GM18526 (cell line): Measurements from ENCODE around the gene ADGRL3.

Experiments used
- POLR2A ChIP-seq: IDR thresholded peaks from 3 replicates; pipeline ENCODE4 v1.6.1; 2011; ENCODE audit not compliant: insufficient read length; ENCODE audit errors: extremely low read depth

The ADGRL3 gene

GRCh38 chr4:61545902-61546480 is 345.9 kb downstream of the ADGRL3 start:
- TF ChIP-seq POLR2A: no peak

GRCh38 chr4:61549336-61549735 is 349.2 kb downstream of the ADGRL3 start:
- TF ChIP-seq POLR2A: no peak

- TF ChIP-seq POLR2A: no peak
Measured at GRCh38 chr4:61553557-61554125, 353.5 kb downstream of the ADGRL3 start.

GRCh38 chr4:61555789-61556188 is 355.7 kb downstream of the ADGRL3 start:
- TF ChIP-seq POLR2A: no peak

- TF ChIP-seq POLR2A: no peak
Measured at GRCh38 chr4:61556277-61556676, 356.2 kb downstream of the ADGRL3 start.

GRCh38 chr4:61559396-61559795 is 359.3 kb downstream of the ADGRL3 start:
- TF ChIP-seq POLR2A: no peak

GRCh38 chr4:61561028-61561427 is 360.9 kb downstream of the ADGRL3 start:
- TF ChIP-seq POLR2A: no peak

GRCh38 chr4:61571761-61572559 is 371.8 kb downstream of the ADGRL3 start:
- TF ChIP-seq POLR2A: no peak

GRCh38 chr4:61575796-61576195 is 375.7 kb downstream of the ADGRL3 start:
- TF ChIP-seq POLR2A: no peak

- no peak for TF ChIP-seq POLR2A
Measured at GRCh38 chr4:61579786-61580185, 379.7 kb downstream of the ADGRL3 start.

- no peak for TF ChIP-seq POLR2A
Measured at GRCh38 chr4:61580721-61581377, 380.7 kb downstream of the ADGRL3 start.

- no peak for TF ChIP-seq POLR2A
Measured at GRCh38 chr4:61583696-61584095, 383.6 kb downstream of the ADGRL3 start.

- TF ChIP-seq POLR2A: no peak
Measured at GRCh38 chr4:61588621-61589402, 388.7 kb downstream of the ADGRL3 start.

- no peak for TF ChIP-seq POLR2A
Measured at GRCh38 chr4:61590881-61591280, 390.8 kb downstream of the ADGRL3 start.
